Osteocyte (in vitro differentiated cells): Measurements from ENCODE around the gene MS4A4E. TPM values are rescaled to one million over a fixed set of nuclear protein-coding genes. Genes with fewer than 3 reads are reported as not detected.

ENCODE experiments used
- DNase-seq: peaks from one replicate; pipeline ENCODE4 v3.0.0; 2021; ENCODE audit warnings: mixed read lengths; ENCODE audit not compliant: unreplicated experiment; ENCODE audit errors: extremely low spot score
- H3K27ac Mint-ChIP-seq: one replicate; pipeline ENCODE4 v1.8.0; 2021; ENCODE audit warnings: mild to moderate bottlenecking, mixed read lengths; ENCODE audit not compliant: unreplicated experiment
- H3K27me3 Mint-ChIP-seq: one replicate; pipeline ENCODE4 v1.8.0; 2021; ENCODE audit warnings: mixed read lengths; ENCODE audit not compliant: unreplicated experiment
- H3K36me3 Mint-ChIP-seq: one replicate; pipeline ENCODE4 v1.8.0; 2021; ENCODE audit warnings: mixed read lengths; ENCODE audit not compliant: unreplicated experiment
- H3K4me1 Mint-ChIP-seq: one replicate; pipeline ENCODE4 v1.8.0; 2021; ENCODE audit warnings: mixed read lengths; ENCODE audit not compliant: unreplicated experiment
- H3K4me3 Mint-ChIP-seq: one replicate; pipeline ENCODE4 v1.8.0; 2021; ENCODE audit warnings: mild to moderate bottlenecking, moderate library complexity, mixed read lengths; ENCODE audit not compliant: unreplicated experiment
- H3K9me3 Mint-ChIP-seq: one replicate; pipeline ENCODE4 v1.8.0; 2021; ENCODE audit warnings: mixed read lengths; ENCODE audit not compliant: unreplicated experiment
- CTCF ChIP-seq: fragments of 200-600 bp; sonication (generic); IDR thresholded peaks from 2 replicates; pipeline ENCODE4 v1.5.0; 2021; ENCODE audit warnings: antibody characterized with exemption, mild to moderate bottlenecking, moderate library complexity
- total RNA-seq: library from RNA; stranded (reverse); gene quantifications from 2 replicates; pipeline ENCODE4 v1.2.1, GENCODE V29; 2021

MS4A4E gene
- total RNA-seq, 1 donor from 2014 or later, result 0.30 TPM

DNA sequence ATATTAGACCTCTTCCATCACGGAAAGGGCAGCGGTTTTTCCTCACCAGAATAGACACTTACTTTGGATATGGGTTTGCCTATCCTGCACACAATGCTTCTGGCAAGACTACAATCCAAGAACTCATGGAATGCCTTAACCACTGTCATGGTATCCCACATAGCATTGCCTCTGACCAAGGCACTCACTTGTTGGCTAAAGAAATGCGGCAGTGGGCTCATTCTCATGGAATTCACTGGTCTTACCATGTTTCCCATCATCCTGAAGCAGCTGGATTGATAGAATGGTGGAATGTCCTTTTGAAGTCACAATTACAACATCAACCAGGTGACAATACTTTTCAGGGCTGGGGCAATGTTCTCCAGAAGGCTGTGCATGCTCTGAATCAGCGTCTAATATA is 20.8 kb downstream of the MS4A4E start:
- H3K27me3 Mint-ChIP-seq, result peaks cover 2% of the 10 kb centered on the region
- no peaks in the 10 kb centered on the region for H3K4me1 Mint-ChIP-seq
- no peak overlapping the region for H3K4me3 Mint-ChIP-seq
- TF ChIP-seq CTCF, result no peak
- H3K27ac Mint-ChIP-seq, result no peak overlapping the region
- H3K36me3 Mint-ChIP-seq, result no peaks in the 10 kb centered on the region
- no peaks in the 10 kb centered on the region for H3K9me3 Mint-ChIP-seq
- DNase-seq, result no peak

GRCh38 chr11:60221692-60222091 is 21.2 kb downstream of the MS4A4E start:
- no peaks in the 10 kb centered on the region for H3K4me1 Mint-ChIP-seq

GRCh38 chr11:60221181-60221580 is 21.8 kb downstream of the MS4A4E start:
- Mint-ChIP-seq H3K4me1 (no peaks in the 10 kb centered on the region), H3K27ac (no peak overlapping the region), H3K9me3 (no peaks in the 10 kb centered on the region), H3K4me3 (no peak overlapping the region), H3K27me3 (peaks cover 2% of the 10 kb centered on the region), H3K36me3 (no peaks in the 10 kb centered on the region)
- TF ChIP-seq CTCF, result no peak
- no peak for DNase-seq

More at GRCh38 chr11:60221692-60222091, 21.2 kb downstream of the MS4A4E start:
- Mint-ChIP-seq H3K4me3 (no peak overlapping the region), H3K27me3 (no peaks in the 10 kb centered on the region), H3K27ac (no peak overlapping the region), H3K36me3 (no peaks in the 10 kb centered on the region), H3K9me3 (no peaks in the 10 kb centered on the region)
- DNase-seq, result no peak
- no peak for TF ChIP-seq CTCF

DNA sequence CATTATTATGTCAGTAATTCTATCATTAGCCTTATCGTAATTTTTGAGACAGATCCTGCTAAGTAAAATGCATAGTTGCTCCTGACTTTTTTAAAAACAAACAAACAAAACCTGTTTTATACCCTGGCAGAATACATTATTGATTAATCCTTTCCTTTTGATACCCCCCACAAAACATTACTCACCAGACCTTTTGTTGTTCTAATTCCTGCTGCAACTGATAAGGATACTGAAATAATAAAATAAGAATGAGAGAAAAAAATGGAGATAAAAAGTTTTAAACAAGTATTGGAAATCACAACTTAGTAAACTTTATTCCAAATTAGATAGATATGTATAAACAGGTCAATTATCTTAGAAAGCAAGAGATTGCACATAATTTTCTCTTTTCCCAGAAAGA is 28.6 kb downstream of the MS4A4E start:
- Mint-ChIP-seq H3K9me3 (no peaks in the 10 kb centered on the region), H3K4me1 (no peaks in the 10 kb centered on the region), H3K4me3 (no peak overlapping the region), H3K27me3 (peaks cover 12% of the 10 kb centered on the region), H3K36me3 (no peaks in the 10 kb centered on the region), H3K27ac (no peak overlapping the region)
- TF ChIP-seq CTCF, result no peak
- no peak for DNase-seq

GRCh38 chr11:60211206-60211605 is 31.7 kb downstream of the MS4A4E start:
- DNase-seq, result no peak
- no peak for TF ChIP-seq CTCF
- Mint-ChIP-seq H3K9me3 (no peaks in the 10 kb centered on the region), H3K27ac (no peak overlapping the region), H3K4me3 (no peak overlapping the region), H3K27me3 (peaks cover 11% of the 10 kb centered on the region), H3K36me3 (no peaks in the 10 kb centered on the region), H3K4me1 (no peaks in the 10 kb centered on the region)
